Mammary epithelial cell (primary cell): ENCODE results near the gene INPP4B.

Experiments
- EZH2 ChIP-seq: IDR thresholded peaks from 2 replicates; pipeline ENCODE4 v1.6.1; 2012; ENCODE audit warnings: low read length, inconsistent platforms, borderline replicate concordance
- TF ChIP-seq, protein P1 (sequence below), 2 donors: IDR thresholded peaks in 1 of 2; conservative IDR thresholded peaks in 1 of 2; 2 replicates each; pipeline ENCODE4 v1.5.1; 2011 to 2012; ENCODE audit warnings: inconsistent platforms in 2 of 2, low read length in 2 of 2, mild to moderate bottlenecking in 2 of 2, control low read depth in 1 of 2, low read depth in 1 of 2; ENCODE audit not compliant: insufficient read depth in 1 of 2; ENCODE audit errors: extremely low read depth in 1 of 2

GRCh38 chr4:142350871-142351270, 495.2 kb downstream of the INPP4B start:
- TF ChIP-seq, protein P1, sequence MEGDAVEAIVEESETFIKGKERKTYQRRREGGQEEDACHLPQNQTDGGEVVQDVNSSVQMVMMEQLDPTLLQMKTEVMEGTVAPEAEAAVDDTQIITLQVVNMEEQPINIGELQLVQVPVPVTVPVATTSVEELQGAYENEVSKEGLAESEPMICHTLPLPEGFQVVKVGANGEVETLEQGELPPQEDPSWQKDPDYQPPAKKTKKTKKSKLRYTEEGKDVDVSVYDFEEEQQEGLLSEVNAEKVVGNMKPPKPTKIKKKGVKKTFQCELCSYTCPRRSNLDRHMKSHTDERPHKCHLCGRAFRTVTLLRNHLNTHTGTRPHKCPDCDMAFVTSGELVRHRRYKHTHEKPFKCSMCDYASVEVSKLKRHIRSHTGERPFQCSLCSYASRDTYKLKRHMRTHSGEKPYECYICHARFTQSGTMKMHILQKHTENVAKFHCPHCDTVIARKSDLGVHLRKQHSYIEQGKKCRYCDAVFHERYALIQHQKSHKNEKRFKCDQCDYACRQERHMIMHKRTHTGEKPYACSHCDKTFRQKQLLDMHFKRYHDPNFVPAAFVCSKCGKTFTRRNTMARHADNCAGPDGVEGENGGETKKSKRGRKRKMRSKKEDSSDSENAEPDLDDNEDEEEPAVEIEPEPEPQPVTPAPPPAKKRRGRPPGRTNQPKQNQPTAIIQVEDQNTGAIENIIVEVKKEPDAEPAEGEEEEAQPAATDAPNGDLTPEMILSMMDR (conservative IDR thresholded peaks at IDR 0.05 in 1 of 2, IDR thresholded peaks at IDR 0.05 in 1 of 2; ENCODE audit: extremely low read depth in 1 of 2, insufficient read depth in 1 of 2, low read depth in 1 of 2, low read length in 2 of 2), result no peak
- TF ChIP-seq EZH2, result no peak
